Fibroblast of pulmonary artery (primary cell): Measurements from ENCODE around the gene PITX1.

ENCODE experiments used
- DNase-seq: peaks from one replicate; pipeline ENCODE4 v3.0.0-alpha.2; 2010; ENCODE audit warnings: low read depth
- H3K4me3 ChIP-seq: replicated peaks from 2 replicates; pipeline ENCODE4 v1.5.1; 2011; ENCODE audit warnings: low read depth, mild to moderate bottlenecking, control low read depth, low read length, moderate library complexity
- CTCF ChIP-seq: IDR thresholded peaks from 2 replicates; pipeline ENCODE4 v1.5.1; 2011; ENCODE audit warnings: mild to moderate bottlenecking, control low read depth, low read length, inconsistent platforms; ENCODE audit errors: missing control alignments

The PITX1 gene

GRCh38 chr5:135075621-135076020 is 41.6 kb upstream of the PITX1 start:
- no peak for DNase-seq
- TF ChIP-seq CTCF = no peak
- H3K4me3 ChIP-seq = no peak overlapping the region

- H3K4me3 ChIP-seq = no peak overlapping the region
- DNase-seq = peak; percentile 4
- no peak for TF ChIP-seq CTCF
Measured at GRCh38 chr5:135073761-135074345, 39.8 kb upstream of the PITX1 start.

- DNase-seq = no peak
Measured at GRCh38 chr5:135072387-135073281, 38.6 kb upstream of the PITX1 start.

GRCh38 chr5:135071311-135071710 is 37.3 kb upstream of the PITX1 start:
- DNase-seq = no peak
- TF ChIP-seq CTCF = no peak
- no peak overlapping the region for H3K4me3 ChIP-seq

More at GRCh38 chr5:135072387-135073281, 38.6 kb upstream of the PITX1 start:
- no peak overlapping the region for H3K4me3 ChIP-seq
- TF ChIP-seq CTCF = no peak

GRCh38 chr5:135069895-135070657 is 36.0 kb upstream of the PITX1 start:
- no peak overlapping the region for H3K4me3 ChIP-seq
- no peak for DNase-seq
- TF ChIP-seq CTCF = no peak

- H3K4me3 ChIP-seq = no peak overlapping the region
- no peak for DNase-seq
- TF ChIP-seq CTCF = no peak
Measured at GRCh38 chr5:135069016-135069770, 35.2 kb upstream of the PITX1 start.
